ENCODE data around the gene TMIE. TPM values are rescaled to one million over a fixed set of nuclear protein-coding genes. Genes with fewer than 3 reads are reported as not detected.

Gene TMIE
- total RNA-seq (2014; rRNA removed; shearing (Covaris generic); ENCODE audit: low replicate concordance), result not detected in 2 replicates

DNA sequence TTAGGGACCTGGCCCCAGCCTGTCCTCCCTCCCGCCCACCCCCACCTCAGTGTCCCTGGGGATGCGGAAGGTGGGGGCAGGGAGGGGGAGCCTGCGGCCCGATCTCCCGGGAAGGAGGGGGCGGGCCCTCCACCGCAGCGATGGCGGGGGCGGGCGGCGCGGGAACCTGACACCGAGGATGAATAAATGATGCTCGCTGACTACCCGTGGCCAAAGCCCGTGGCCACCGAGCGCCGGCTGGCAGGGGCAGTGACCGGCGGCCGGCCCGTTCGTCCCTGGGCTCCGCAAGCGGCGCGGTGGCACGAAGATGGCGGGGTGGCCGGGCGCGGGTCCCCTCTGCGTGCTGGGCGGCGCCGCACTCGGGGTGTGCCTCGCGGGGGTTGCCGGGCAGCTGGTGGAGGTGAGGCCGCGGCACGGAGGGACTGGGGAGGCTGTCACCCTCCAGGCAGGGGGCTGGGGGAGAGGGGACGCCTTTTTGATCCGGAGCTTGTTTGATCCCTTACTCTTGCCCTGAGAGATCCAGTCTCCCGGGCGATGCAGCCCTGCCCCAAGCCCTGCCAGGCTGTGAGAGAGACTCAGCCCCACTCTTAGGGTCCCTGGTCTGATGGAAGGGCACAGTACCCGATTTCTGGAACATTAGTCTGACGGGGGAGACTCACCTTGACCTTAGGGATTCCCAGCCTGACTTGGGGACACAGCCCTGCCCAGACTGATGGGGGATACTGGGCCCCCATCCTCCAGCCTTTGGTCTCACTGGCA lies at the start of gene TMIE:
Gene TMIE, plus strand, starts transcription at position 212 of the 759 bp plus-strand sequence. Its CDS starts 96 bp downstream, at position 308.
- Histone ChIP-seq H3K9me3 (no peaks in the 10 kb centered on the region), H3K27me3 (no peaks in the 10 kb centered on the region), H3K36me3 (no peaks in the 10 kb centered on the region), H3K4me3 (no peak within 1 kb of the TSS)
- no peak for DNase-seq

DNA sequence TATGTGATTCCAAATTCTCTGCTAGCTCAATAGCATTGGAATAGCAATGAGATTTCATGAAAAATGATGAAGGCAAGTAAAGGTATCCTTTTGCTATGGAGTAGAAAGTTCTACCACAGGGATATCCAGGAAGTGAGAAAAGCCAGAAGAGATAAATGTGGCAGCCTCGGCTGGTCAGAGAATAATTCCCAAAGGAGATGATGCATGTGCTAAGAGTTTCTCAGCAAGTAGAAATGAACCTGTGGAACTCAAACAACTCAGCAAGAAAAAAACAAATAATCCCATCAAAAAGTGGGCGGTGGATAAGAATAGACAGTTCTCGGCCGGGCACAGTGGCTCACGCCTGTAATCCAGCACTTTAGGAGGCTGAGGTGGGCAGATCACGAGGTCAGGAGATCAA lies 45.9 kb upstream of the TMIE start:
- 0 out of 2 replicates have a peak, but pooled peaks cover 2% of the 10 kb centered on the region for H3K9me3 ChIP-seq
- no peak overlapping the region for H3K4me3 ChIP-seq
- H3K27me3 ChIP-seq, result no peaks in the 10 kb centered on the region
- no peaks in the 10 kb centered on the region for H3K36me3 ChIP-seq
- DNase-seq, result no peak

GRCh38 chr3:46656778-46657556 lies 44.2 kb upstream of the TMIE start:
- no peaks in the 10 kb centered on the region for H3K27me3 ChIP-seq

DNA sequence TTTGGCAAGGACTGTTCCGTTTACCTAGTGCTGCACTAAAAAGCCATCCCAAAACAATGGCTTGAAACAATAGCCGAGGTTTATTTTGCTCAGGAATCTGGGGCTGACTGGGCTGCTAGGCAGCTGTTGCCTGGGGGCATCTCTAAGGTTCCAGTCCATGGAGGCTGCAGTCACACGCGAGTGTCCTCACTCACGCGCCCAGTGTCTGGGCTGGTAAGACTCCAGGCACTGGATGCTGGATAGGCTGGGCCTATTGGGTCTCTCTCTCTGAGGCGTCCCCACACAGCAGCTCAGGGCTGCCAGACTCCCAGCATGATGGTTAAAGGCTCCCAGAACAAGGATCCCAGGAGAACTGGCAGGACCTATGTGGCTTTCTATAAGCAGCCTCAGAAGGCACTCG lies 41.9 kb upstream of the TMIE start:
- Histone ChIP-seq H3K27me3 (no peaks in the 10 kb centered on the region), H3K4me3 (no peak overlapping the region), H3K9me3 (no peaks in the 10 kb centered on the region), H3K36me3 (no peaks in the 10 kb centered on the region)
- DNase-seq, result no peak

More at GRCh38 chr3:46656778-46657556, 44.2 kb upstream of the TMIE start:
- Histone ChIP-seq H3K4me3 (no peak overlapping the region), H3K9me3 (0 out of 2 replicates have a peak, but pooled peaks cover 1% of the 10 kb centered on the region), H3K36me3 (no peaks in the 10 kb centered on the region)
- DNase-seq, result no peak

- H3K4me3 ChIP-seq, result no peak overlapping the region
- no peak for DNase-seq
- H3K27me3 ChIP-seq, result no peaks in the 10 kb centered on the region
- H3K36me3 ChIP-seq, result no peaks in the 10 kb centered on the region
- no peaks in the 10 kb centered on the region for H3K9me3 ChIP-seq
Measured at GRCh38 chr3:46660003-46660402, 41.2 kb upstream of the TMIE start.

- H3K36me3 ChIP-seq, result no peaks in the 10 kb centered on the region
- H3K4me3 ChIP-seq, result no peak overlapping the region
- H3K9me3 ChIP-seq, result no peaks in the 10 kb centered on the region
- H3K27me3 ChIP-seq, result no peaks in the 10 kb centered on the region
- no peak for DNase-seq
Measured at GRCh38 chr3:46660543-46661523, 40.4 kb upstream of the TMIE start.

GRCh38 chr3:46661776-46662766 lies 39.1 kb upstream of the TMIE start:
- no peaks in the 10 kb centered on the region for H3K36me3 ChIP-seq
- no peak overlapping the region for H3K4me3 ChIP-seq
- no peaks in the 10 kb centered on the region for H3K9me3 ChIP-seq
- H3K27me3 ChIP-seq, result no peaks in the 10 kb centered on the region
- DNase-seq, result no peak

- Histone ChIP-seq H3K27me3 (no peaks in the 10 kb centered on the region), H3K4me3 (no peak overlapping the region)
- DNase-seq, result peak; percentile 34
Measured at GRCh38 chr3:46662771-46663551, 38.2 kb upstream of the TMIE start.

GRCh38 chr3:46663591-46664135 lies 37.5 kb upstream of the TMIE start:
- Histone ChIP-seq H3K36me3 (no peaks in the 10 kb centered on the region), H3K27me3 (no peaks in the 10 kb centered on the region), H3K9me3 (no peaks in the 10 kb centered on the region), H3K4me3 (no peak overlapping the region)
- no peak for DNase-seq

More at GRCh38 chr3:46662771-46663551, 38.2 kb upstream of the TMIE start:
- Histone ChIP-seq H3K36me3 (no peaks in the 10 kb centered on the region), H3K9me3 (no peaks in the 10 kb centered on the region)

GRCh38 chr3:46664188-46664970 lies 36.8 kb upstream of the TMIE start:
- DNase-seq, result no peak
- Histone ChIP-seq H3K27me3 (no peaks in the 10 kb centered on the region), H3K36me3 (no peaks in the 10 kb centered on the region)

DNA sequence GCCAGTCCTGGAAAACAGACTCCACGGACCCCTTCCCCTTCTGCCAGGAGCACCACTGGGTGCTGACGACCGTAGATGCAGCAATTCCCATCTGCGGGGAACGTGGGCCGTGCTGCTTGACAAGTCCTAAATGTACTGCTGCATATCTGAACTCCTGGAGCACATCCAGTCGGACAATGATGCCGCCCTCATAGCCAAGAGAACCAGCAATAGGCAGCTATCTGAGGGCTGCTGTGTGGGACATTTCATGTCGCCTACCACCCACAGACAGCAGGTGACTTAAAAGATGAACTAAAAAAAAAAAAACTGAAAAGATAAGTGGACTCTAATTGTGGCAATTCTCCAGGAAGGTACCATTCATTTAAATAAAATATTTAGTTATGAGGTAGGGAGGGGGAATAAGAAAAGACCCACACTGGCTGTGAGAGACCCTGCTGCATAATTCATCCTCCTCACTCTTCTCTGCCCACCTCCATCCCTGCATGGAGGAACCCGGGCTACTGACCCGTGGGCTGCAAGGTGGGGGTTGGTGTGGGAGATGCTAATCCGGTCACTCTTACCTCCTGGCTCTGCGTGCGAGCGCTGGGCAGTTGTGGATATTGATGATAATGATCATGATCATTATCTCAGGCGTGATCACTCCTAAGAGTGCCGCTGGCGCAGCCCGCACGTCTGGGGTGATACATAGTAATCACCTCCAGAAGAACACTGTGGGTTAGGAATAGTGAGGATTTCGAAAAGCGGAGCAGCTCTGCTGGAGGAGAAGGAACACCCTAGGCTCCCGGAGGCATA lies 36.0 kb upstream of the TMIE start:
- Histone ChIP-seq H3K27me3 (no peaks in the 10 kb centered on the region), H3K9me3 (no peaks in the 10 kb centered on the region), H3K36me3 (no peaks in the 10 kb centered on the region), H3K4me3 (no peak overlapping the region)
- no peak for DNase-seq

More at GRCh38 chr3:46664188-46664970, 36.8 kb upstream of the TMIE start:
- Histone ChIP-seq H3K4me3 (no peak overlapping the region), H3K9me3 (no peaks in the 10 kb centered on the region)

- H3K9me3 ChIP-seq, result no peaks in the 10 kb centered on the region
- H3K27me3 ChIP-seq, result no peaks in the 10 kb centered on the region
- no peaks in the 10 kb centered on the region for H3K36me3 ChIP-seq
- no peak overlapping the region for H3K4me3 ChIP-seq
- DNase-seq, result no peak
Measured at GRCh38 chr3:46665763-46666452, 35.3 kb upstream of the TMIE start.

DNA sequence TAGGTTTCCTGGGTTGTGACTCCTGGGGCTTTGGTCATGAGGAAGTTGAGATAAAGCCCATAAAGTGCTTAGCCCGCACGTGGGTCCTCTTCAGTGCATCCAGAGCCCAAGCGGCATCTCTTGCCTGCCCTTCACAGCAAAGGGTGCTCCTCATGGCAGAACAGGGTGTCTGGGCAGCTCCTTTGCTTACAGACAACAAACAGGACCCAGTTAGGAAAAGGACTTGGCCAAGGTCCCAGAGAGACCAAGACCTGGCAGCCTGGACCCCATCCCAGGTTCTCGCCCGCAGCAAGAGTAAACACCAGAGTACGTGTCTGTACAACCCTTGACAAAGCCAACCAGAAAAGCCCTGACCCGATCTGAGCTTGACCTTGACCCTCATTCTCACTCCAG lies 34.7 kb upstream of the TMIE start:
- Histone ChIP-seq H3K9me3 (no peaks in the 10 kb centered on the region), H3K36me3 (no peaks in the 10 kb centered on the region), H3K27me3 (no peaks in the 10 kb centered on the region), H3K4me3 (no peak overlapping the region)
- no peak for DNase-seq

Measured in MG63 (cell line).